PC-9 (cell line): Measurements from ENCODE around the gene AMIGO1. TPM values are rescaled to one million over a fixed set of nuclear protein-coding genes. Genes with fewer than 3 reads are reported as not detected.

Experiments used
- BruUV-seq: library from RNA; stranded (reverse); fragments of 400-500 nt; replicated peaks from 2 replicates; lab custom pipeline; 2021; lab: Mats Ljungman, UMichigan
- CTCF ChIA-PET: fragments of 300-600 bp; sonication (Branson Sonifier 250); formaldehyde crosslinking; loops from one replicate; lab custom pipeline; 2022; ENCODE audit warnings: antibody characterized with exemption; lab: Charles Lee
- POLR2A ChIA-PET: fragments of 300-600 bp; sonication (Branson Sonifier 250); formaldehyde crosslinking; loops from one replicate; lab custom pipeline; 2022; ENCODE audit warnings: antibody characterized with exemption; ENCODE audit not compliant: unreplicated experiment; lab: Charles Lee
- DNase-seq, 2 experiments: peaks; one replicate each; pipeline versions ENCODE4 v3.0.0 to v3.0.0-alpha.2; 2015 to 2022; ENCODE audit warnings: mixed read lengths in 1 of 2
- H2AFZ ChIP-seq: fragments of 200-600 bp; sonication (generic); 2 replicates; pipeline ENCODE4 v1.8.1; 2017; ENCODE audit warnings: antibody characterized with exemption
- H3F3A ChIP-seq: fragments of 200-600 bp; sonication (generic); 2 replicates; pipeline ENCODE4 v1.8.1; 2017; ENCODE audit warnings: antibody characterized with exemption, mild to moderate bottlenecking, low read depth; ENCODE audit not compliant: insufficient read depth
- H3K27ac ChIP-seq: fragments of 200-600 bp; sonication (generic); 2 replicates; pipeline ENCODE4 v1.6.1; 2016; ENCODE audit warnings: mixed run types
- H3K27me3 ChIP-seq: fragments of 200-600 bp; sonication (generic); 2 replicates; pipeline ENCODE4 v1.6.1; 2016; ENCODE audit warnings: low read depth, mixed run types; ENCODE audit not compliant: insufficient read depth
- H3K36me3 ChIP-seq: fragments of 200-600 bp; sonication (generic); 2 replicates; pipeline ENCODE4 v1.6.1; 2016; ENCODE audit warnings: low read depth, mixed run types
- H3K4me1 ChIP-seq: fragments of 200-600 bp; sonication (generic); replicated peaks from 2 replicates; pipeline ENCODE4 v1.6.1; 2016; ENCODE audit warnings: mixed run types; ENCODE audit not compliant: insufficient read depth
- H3K4me2 ChIP-seq: fragments of 200-600 bp; sonication (generic); 2 replicates; pipeline ENCODE4 v1.6.1; 2017; ENCODE audit warnings: mixed run types
- H3K4me3 ChIP-seq: fragments of 200-600 bp; sonication (generic); 2 replicates; pipeline ENCODE4 v1.6.1; 2016; ENCODE audit warnings: mixed run types
- H3K79me2 ChIP-seq: fragments of 200-600 bp; sonication (generic); 2 replicates; pipeline ENCODE4 v1.6.1; 2017; ENCODE audit warnings: low read depth, mixed run types
- H3K9me2 ChIP-seq: fragments of 200-600 bp; sonication (generic); 2 replicates; pipeline ENCODE4 v1.8.1; 2017; ENCODE audit warnings: mild to moderate bottlenecking; ENCODE audit not compliant: insufficient read depth
- H3K9me3 ChIP-seq: fragments of 200-600 bp; sonication (generic); 2 replicates; pipeline ENCODE4 v1.8.1; 2016; ENCODE audit warnings: low read depth; ENCODE audit not compliant: insufficient read depth
- H4K20me1 ChIP-seq: fragments of 200-600 bp; sonication (generic); 2 replicates; pipeline ENCODE4 v1.8.1; 2017; ENCODE audit not compliant: insufficient read depth
- EZH2 ChIP-seq: fragments of 200-600 bp; sonication (generic); IDR thresholded peaks from 2 replicates; pipeline ENCODE4 v1.8.0; 2017; ENCODE audit warnings: antibody characterized with exemption, low read depth
- intact Hi-C: fragments of 100-400 bp; cut with micrococcal nuclease; formaldehyde crosslinking; loops from one replicate; pipeline ENCODE4 v1.10.0; 2022; ENCODE audit not compliant: unreplicated experiment
- total RNA-seq: library from RNA; stranded (reverse); gene quantifications from 2 replicates; pipeline ENCODE4 v1.2.3, GENCODE V29; 2021
- TF ChIP-seq, protein P1 (sequence below): fragments of 200-600 bp; sonication (generic); conservative IDR thresholded peaks from 2 replicates; pipeline ENCODE4 v1.6.1; 2017; ENCODE audit warnings: mixed run types, antibody characterized with exemption, mild to moderate bottlenecking, moderate library complexity

Gene AMIGO1
- total RNA-seq, 1 experiment from 2014 or later = 4.2 TPM

GRCh38 chr1:109513110-109513710 is 3.7 kb upstream of the AMIGO1 start:
- no peaks in the 10 kb centered on the region for H3K27me3 ChIP-seq
- no peak overlapping the region for H3K4me3 ChIP-seq
- no peaks in the 10 kb centered on the region for H3K79me2 ChIP-seq
- H3K4me1 ChIP-seq = peaks cover 11% of the 10 kb centered on the region
- H4K20me1 ChIP-seq = no peaks in the 10 kb centered on the region
- intact Hi-C loops = no loop called here
- POLR2A ChIA-PET = no interaction called here
- no peaks in the 10 kb centered on the region; the same call in 1 of the 2 replicates for H3F3A ChIP-seq
- CTCF ChIA-PET = no interaction called here
- no peaks in the 10 kb centered on the region for H3K36me3 ChIP-seq
- BruUV-seq = no TSS peak
- no peak for DNase-seq
- H3K9me2 ChIP-seq = no peaks in the 10 kb centered on the region; the same call in 1 of the 2 replicates
- no peak overlapping the region for H2AFZ ChIP-seq
- H3K27ac ChIP-seq = no peak overlapping the region
- H3K4me2 ChIP-seq = no peak overlapping the region
- TF ChIP-seq, protein P1, sequence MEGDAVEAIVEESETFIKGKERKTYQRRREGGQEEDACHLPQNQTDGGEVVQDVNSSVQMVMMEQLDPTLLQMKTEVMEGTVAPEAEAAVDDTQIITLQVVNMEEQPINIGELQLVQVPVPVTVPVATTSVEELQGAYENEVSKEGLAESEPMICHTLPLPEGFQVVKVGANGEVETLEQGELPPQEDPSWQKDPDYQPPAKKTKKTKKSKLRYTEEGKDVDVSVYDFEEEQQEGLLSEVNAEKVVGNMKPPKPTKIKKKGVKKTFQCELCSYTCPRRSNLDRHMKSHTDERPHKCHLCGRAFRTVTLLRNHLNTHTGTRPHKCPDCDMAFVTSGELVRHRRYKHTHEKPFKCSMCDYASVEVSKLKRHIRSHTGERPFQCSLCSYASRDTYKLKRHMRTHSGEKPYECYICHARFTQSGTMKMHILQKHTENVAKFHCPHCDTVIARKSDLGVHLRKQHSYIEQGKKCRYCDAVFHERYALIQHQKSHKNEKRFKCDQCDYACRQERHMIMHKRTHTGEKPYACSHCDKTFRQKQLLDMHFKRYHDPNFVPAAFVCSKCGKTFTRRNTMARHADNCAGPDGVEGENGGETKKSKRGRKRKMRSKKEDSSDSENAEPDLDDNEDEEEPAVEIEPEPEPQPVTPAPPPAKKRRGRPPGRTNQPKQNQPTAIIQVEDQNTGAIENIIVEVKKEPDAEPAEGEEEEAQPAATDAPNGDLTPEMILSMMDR = no peak
- no peak for TF ChIP-seq EZH2
- H3K9me3 ChIP-seq = no peaks in the 10 kb centered on the region

- H3K4me2 ChIP-seq = peak overlapping the region; percentile 82
- ChIA-PET CTCF (no interaction called here), POLR2A (interaction anchor here (0.7 kb wide), 1 partner anchor 11 kb away, joined by 7 read pairs; no protein-coding TSS in a partner anchor)
- DNase-seq = no peak
- peaks cover 11% of the 10 kb centered on the region for H3K4me1 ChIP-seq
- intact Hi-C loops = loop anchor here (1.0 kb wide), 1 partner anchor 26 kb away; the partner anchor contains the start of gene ATXN7L2
- H3K36me3 ChIP-seq = no peaks in the 10 kb centered on the region
- BruUV-seq = no TSS peak
- H3K27me3 ChIP-seq = no peaks in the 10 kb centered on the region
- H3K27ac ChIP-seq = no peak overlapping the region
- H3F3A ChIP-seq = peaks cover 5% of the 10 kb centered on the region; the same call in 1 of the 2 replicates
- peak overlapping the region; percentile 92 for H3K4me3 ChIP-seq
- no peaks in the 10 kb centered on the region for H3K9me3 ChIP-seq
- no peaks in the 10 kb centered on the region for H3K9me2 ChIP-seq
- no peaks in the 10 kb centered on the region for H4K20me1 ChIP-seq
- peak overlapping the region; percentile 88 for H2AFZ ChIP-seq
- TF ChIP-seq EZH2 = no peak
- TF ChIP-seq, protein P1 = no peak
- H3K79me2 ChIP-seq = no peaks in the 10 kb centered on the region
These were observed 703 bp downstream of the AMIGO1 start for GRCh38 chr1:109508873-109509175.

DNA sequence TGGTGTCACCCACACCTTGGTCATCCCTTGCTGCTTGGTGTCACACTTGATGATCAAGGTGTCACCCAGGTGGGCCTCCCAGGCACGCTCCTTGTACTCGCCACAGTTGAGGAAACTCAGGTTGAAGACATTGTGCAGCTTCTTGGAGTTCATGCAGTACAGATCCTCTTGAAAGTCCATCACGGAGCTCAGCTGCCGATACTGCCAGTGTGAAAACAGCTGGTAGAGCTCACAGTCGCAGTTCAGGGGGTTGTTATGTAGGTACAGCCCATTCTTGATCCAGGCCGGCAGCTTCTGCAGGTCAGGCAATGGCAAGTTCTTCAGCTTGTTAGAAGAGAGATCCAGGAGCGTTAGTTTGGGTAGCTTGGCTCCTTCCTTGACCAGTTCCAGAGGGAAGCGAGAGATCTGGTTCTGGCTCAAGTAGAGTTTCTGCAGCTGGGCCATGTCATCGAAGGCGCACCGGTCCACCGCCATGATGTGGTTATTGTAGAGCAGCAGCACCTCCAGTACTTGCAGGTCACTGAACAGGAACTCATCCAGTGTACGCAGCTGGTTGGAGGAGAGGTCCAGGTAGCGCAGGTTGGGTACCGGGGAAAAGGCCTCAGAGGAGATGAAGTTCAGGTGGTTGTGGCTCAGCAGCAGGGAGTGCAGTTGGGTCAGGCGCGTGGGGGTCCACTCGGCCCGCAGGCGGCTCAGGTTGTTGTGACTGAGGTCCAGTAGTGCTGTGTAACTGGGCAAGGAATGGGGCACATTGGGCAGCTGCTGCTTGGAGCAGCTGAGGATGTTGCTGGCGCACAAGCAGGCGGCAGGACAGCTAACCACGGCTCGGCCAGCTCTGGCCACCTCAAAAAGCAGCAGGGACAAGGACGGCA is 1.3 kb downstream of the AMIGO1 start:
- Histone ChIP-seq H3K4me1 (peaks cover 11% of the 10 kb centered on the region), H3K9me3 (no peaks in the 10 kb centered on the region), H4K20me1 (no peaks in the 10 kb centered on the region), H2AFZ (no peak overlapping the region), H3K9me2 (no peaks in the 10 kb centered on the region), H3K27ac (no peak overlapping the region), H3K4me2 (peak overlapping the region; percentile 82; the same call in 1 of the 2 replicates), H3K4me3 (no peak overlapping the region; the same call in 1 of the 2 replicates), H3K27me3 (no peaks in the 10 kb centered on the region), H3K79me2 (no peaks in the 10 kb centered on the region), H3F3A (peaks cover 5% of the 10 kb centered on the region; the same call in 1 of the 2 replicates), H3K36me3 (no peaks in the 10 kb centered on the region)
- CTCF ChIA-PET = no interaction called here
- BruUV-seq = no TSS peak
- no peak for DNase-seq
- TF ChIP-seq, protein P1 = no peak
- TF ChIP-seq EZH2 = no peak
- intact Hi-C loops = no loop called here
- POLR2A ChIA-PET = no interaction called here
